ENCODE measurements around the gene NCAM1.
A peak's percentile ranks its signal among the peaks of the same experiment; 100 is the strongest.

NCAM1 gene

DNA sequence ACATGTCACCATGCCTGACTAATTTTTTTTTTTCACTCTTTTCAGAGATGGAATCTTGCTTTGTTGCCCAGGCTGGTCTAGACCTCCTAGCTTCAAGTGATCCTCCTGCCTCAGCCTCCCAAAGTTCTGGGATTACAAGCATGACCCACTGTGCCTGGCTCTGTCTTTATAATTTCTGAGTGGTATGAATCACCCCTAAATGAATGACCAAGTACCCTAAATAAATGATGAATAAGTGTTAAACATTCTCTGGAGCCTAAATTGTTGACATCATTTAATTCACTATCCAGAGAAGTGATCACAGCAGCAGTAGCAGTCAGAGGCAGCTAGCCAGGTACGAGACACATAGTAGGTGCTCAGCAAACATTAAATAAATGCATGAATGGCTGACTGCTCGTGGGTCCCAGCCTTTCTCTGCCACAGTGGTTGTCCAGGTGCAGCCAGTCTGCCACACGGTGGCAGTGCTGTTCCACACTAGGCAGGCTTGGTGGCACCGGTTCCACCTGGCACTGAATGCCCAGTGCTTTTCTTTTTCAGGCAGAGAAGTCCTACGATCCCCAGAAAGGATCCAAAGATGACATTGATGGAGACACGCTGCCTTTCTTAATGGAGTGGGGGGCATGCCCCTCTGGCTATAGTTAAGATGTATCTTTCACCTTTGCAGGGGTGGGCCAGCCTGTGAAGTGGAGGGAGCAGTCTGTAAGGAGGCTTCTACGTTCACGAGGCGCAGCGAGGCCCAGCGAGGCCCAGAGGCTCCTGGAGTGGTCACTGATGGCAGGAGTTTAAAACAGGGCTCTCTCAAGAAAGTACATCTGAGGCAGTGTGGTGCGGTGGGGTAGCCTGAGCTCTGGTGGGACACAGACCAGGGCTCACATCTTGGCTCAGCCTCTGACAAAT, 344.5 kb downstream of the NCAM1 start:
- DNase-seq (ENCODE audit: low read depth, low spot score) = peak; percentile 90

GRCh38 chr11:113308601-113309000, 347.4 kb downstream of the NCAM1 start:
- no peak for DNase-seq (ENCODE audit: low read depth, low spot score)

GRCh38 chr11:113311536-113311935, 350.3 kb downstream of the NCAM1 start:
- peak; percentile 31 for DNase-seq (ENCODE audit: low read depth, low spot score)

GRCh38 chr11:113313601-113314000, 352.4 kb downstream of the NCAM1 start:
- no peak for DNase-seq (ENCODE audit: low read depth, low spot score)

DNA sequence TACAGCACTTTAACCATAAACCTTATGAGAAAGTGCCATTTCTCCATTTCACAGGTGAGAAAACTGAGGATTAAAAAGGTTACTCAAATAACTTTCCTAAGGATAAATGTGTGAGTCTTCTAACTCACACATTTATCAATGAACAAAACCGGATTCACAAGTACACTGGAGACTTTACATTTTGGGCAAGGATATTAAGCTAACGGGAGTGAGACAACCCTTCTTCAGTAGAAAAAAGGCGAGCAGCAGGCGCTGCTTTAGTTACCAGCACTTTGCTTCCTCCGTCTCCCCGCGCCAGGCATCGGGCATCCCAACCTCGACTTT, 352.8 kb downstream of the NCAM1 start:
- DNase-seq (ENCODE audit: low read depth, low spot score) = no peak

DNA sequence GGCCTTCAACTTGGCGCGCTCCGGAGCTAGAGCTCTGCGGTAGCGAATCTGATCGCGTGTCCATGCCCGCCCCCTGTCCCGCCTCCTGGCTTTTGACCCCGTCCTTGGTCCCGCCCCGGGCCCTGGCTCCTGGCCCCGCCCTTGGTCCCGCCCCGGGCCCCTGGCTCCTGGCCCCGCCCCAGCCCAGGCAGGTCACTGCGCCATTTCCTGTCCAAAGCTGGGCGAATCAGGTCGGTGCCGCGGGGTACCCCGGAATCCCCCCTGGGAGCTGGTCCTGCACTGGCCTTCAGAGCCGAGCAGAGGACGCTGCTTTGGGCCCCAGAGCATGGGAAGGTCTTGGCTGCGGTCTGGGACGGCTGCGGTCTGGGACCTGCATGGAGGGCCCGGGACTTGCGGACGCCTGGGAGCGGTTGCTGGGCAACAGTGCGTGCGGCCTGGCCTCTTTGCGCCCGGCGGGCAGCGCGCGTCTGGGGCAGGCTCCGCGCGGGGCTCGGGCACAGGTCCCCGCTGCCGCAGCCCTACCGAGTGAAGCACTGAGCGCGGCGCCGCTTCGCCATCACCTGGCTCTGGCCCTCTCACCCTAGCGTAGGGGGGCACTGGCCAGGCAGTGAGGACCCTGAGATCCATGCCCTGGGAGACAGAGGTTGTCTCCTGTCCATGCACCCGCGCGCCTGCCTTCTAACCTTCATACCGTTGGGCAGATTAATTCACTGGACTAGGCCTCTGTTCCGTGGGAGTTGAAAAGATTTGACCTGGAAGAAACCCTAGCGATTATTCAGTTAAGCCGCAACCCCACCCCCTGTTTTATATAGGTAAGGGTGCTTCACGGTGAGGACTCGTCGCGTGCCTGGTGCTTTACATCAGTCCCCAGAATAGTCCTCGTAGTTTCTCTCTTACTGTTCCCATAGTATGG, 353.4 kb downstream of the NCAM1 start, which contains the start of gene TTC12:
Gene TTC12 (plus strand): TSS at position 195 of the 913 bp plus-strand sequence. CDS start 1,675 bp downstream, outside the sequence.
- peak; percentile 96 for DNase-seq (ENCODE audit: low read depth, low spot score)

DNA sequence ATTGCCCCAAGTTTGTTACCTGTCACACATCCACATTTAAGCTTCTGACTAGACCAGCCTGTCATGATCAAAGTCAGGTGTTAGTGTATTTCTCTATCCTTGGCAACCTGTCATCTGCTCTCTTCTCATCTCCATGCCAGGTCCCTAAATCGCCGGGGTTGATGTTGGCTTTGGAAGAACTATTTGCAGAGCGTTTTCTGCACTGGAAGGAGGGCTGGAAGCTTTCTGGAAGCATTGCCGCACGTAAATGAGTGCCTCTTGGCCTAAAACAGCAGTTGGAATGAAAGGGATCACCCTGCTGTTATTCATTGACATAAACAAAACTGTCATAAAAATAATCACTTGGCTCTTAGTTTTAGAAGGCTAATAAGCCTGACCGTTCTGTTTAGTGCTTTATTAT, 354.6 kb downstream of the NCAM1 start:
- no peak for DNase-seq (ENCODE audit: low read depth, low spot score)

GRCh38 chr11:113316256-113316655, 355.0 kb downstream of the NCAM1 start:
- no peak for DNase-seq (ENCODE audit: low read depth, low spot score)

GRCh38 chr11:113317339-113317738, 356.1 kb downstream of the NCAM1 start:
- DNase-seq (ENCODE audit: low read depth, low spot score) = peak; percentile 31

DNA sequence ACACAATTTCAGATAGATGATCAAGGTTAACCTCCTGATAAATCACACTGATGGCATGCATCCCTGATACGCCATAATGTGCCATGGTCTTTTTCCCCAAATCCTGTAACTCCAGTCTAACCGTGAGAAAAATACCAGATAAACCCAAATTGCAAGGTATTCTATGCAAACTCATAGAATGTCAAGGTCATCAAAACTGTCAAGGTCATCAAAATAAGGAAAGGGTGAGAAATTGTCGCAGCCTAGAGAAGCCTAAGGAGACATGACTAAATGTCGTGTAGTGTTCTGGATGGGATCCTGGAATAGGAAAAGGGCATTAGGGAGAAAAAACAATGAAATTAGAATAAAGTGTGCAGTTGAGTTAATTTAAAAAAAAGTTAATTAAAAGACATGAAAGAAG, 357.9 kb downstream of the NCAM1 start:
- DNase-seq (ENCODE audit: low read depth, low spot score) = no peak

- no peak for DNase-seq (ENCODE audit: low read depth, low spot score)
These were observed 360.9 kb downstream of the NCAM1 start for GRCh38 chr11:113322158-113322557.

- no peak for DNase-seq (ENCODE audit: low read depth, low spot score)
These were observed 363.0 kb downstream of the NCAM1 start for GRCh38 chr11:113324250-113324649.

Measured in astrocyte of the hippocampus (primary cell).